RWPE1 (cell line): Measurements from ENCODE around the gene ETF1.

Experiments used
- CTCF ChIA-PET: fragments of 350-600 bp; sonication (Branson Sonifier 250); formaldehyde crosslinking; extraction: SDS; loops from one replicate; lab custom pipeline; 2021; lab: Yijun Ruan, JAX
- POLR2A ChIA-PET: fragments of 400-600 bp; formaldehyde crosslinking; extraction: SDS; loops from one replicate; lab custom pipeline; 2020; ENCODE audit warnings: antibody characterized with exemption; ENCODE audit not compliant: low non-redundant PET; lab: Yijun Ruan, JAX
- DNase-seq: peaks from one replicate; pipeline ENCODE4 v3.0.0; 2012; ENCODE audit warnings: low spot score
- H3K27ac ChIP-seq: fragments of 450-650 bp; 2 replicates; pipeline ENCODE4 v1.5.1; 2017
- CTCF ChIP-seq: fragments of 450-650 bp; conservative IDR thresholded peaks from 2 replicates; pipeline ENCODE4 v1.5.1; 2017; ENCODE audit warnings: low read depth, mild to moderate bottlenecking

The ETF1 gene

GRCh38 chr5:138468133-138468965, 74.7 kb downstream of the ETF1 start:
- H3K27ac ChIP-seq = 0 out of 2 replicates have a peak overlapping the region, but pooled peaks have one; percentile 24
- ChIA-PET POLR2A (no interaction called here), CTCF (no interaction called here)
- DNase-seq = no peak
- TF ChIP-seq CTCF = no peak

DNA sequence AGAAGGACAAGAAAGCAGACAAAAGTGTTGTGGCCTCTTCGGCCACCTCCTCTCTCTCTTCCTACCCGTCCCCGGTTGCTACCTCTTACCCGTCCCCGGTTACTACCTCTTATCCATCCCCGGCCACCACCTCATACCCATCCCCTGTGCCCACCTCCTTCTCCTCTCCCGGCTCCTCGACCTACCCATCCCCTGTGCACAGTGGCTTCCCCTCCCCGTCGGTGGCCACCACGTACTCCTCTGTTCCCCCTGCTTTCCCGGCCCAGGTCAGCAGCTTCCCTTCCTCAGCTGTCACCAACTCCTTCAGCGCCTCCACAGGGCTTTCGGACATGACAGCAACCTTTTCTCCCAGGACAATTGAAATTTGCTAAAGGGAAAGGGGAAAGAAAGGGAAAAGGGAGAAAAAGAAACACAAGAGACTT, 75.3 kb downstream of the ETF1 start:
- ChIA-PET CTCF (interaction anchor here (1.1 kb wide), 1 partner anchor 18 kb away, joined by 4 read pairs; no protein-coding TSS in a partner anchor), POLR2A (interaction anchor here (1.1 kb wide), 1 partner anchor 37 kb away, joined by 3 read pairs; no protein-coding TSS in a partner anchor)
- TF ChIP-seq CTCF = no peak
- H3K27ac ChIP-seq = peak overlapping the region; percentile 24; the same call in 1 of the 2 replicates
- no peak for DNase-seq

GRCh38 chr5:138466900-138467710, 75.9 kb downstream of the ETF1 start:
- no peak for DNase-seq
- CTCF ChIA-PET = interaction anchor here (1.1 to 4.9 kb wide), 2 partner anchors 17 to 36 kb away, joined by 4 to 58 read pairs; no protein-coding TSS in a partner anchor
- H3K27ac ChIP-seq = peak overlapping the region; percentile 97; the same call in 1 of the 2 replicates
- TF ChIP-seq CTCF = no peak
- POLR2A ChIA-PET = interaction anchor here (0.9 to 1.1 kb wide), 2 partner anchors 26 to 38 kb away, joined by 3 read pairs; no protein-coding TSS in a partner anchor

- DNase-seq = no peak
- CTCF ChIA-PET = interaction anchor here (0.6 to 4.9 kb wide), 4 partner anchors 17 to 148 kb away, joined by 3 to 58 read pairs (median 14); no protein-coding TSS in a partner anchor
- POLR2A ChIA-PET = interaction anchor here (0.7 to 4.0 kb wide), 8 partner anchors 19 to 128 kb away, joined by 3 to 24 read pairs (median 4); partner anchors contain the start of gene FAM53C
- H3K27ac ChIP-seq = peak overlapping the region; percentile 97
- no peak for TF ChIP-seq CTCF
These were observed 76.7 kb downstream of the ETF1 start for GRCh38 chr5:138466125-138466899.

GRCh38 chr5:138465261-138466124, 77.5 kb downstream of the ETF1 start, which contains the start of gene EGR1:
Gene EGR1 (plus strand): TSS chr5:138465479. CDS start chr5:138465762, 283 bp downstream.
- peak within 1 kb of the TSS; percentile 97 for H3K27ac ChIP-seq
- peak; percentile 97 for DNase-seq
- no peak; the same call in 1 of the 2 replicates for TF ChIP-seq CTCF
- ChIA-PET CTCF (interaction anchor here (0.7 to 4.9 kb wide), 9 partner anchors 16 to 82 kb away, joined by 3 to 58 read pairs (median 5); no protein-coding TSS in a partner anchor), POLR2A (interaction anchor here (0.7 to 4.0 kb wide), 13 partner anchors 20 to 1207 kb away, joined by 3 to 24 read pairs (median 4); partner anchors contain the start of genes ETF1, FAM53C and HSPA9)
